IPS-20b (cell line): ENCODE results near the gene GASK1A.

Experiments
- H3K27ac ChIP-seq: one replicate; pipeline ENCODE4 v1.5.1; 2013; ENCODE audit warnings: low read length
- H3K27me3 ChIP-seq: 2 replicates; pipeline ENCODE4 v1.6.1; 2013; ENCODE audit warnings: mild to moderate bottlenecking, low read length, inconsistent platforms; ENCODE audit not compliant: insufficient read depth
- H3K36me3 ChIP-seq: 2 replicates; pipeline ENCODE4 v1.6.1; 2013; ENCODE audit warnings: low read depth, mild to moderate bottlenecking, inconsistent platforms, low read length, moderate library complexity; ENCODE audit not compliant: insufficient read depth
- H3K4me1 ChIP-seq: 2 replicates; pipeline ENCODE4 v1.6.1; 2013; ENCODE audit warnings: mild to moderate bottlenecking, control low read depth, inconsistent platforms, low read length, moderate library complexity; ENCODE audit not compliant: insufficient read depth
- H3K4me3 ChIP-seq: 2 replicates; pipeline ENCODE4 v1.5.1; 2013; ENCODE audit warnings: mild to moderate bottlenecking, low read length, inconsistent platforms
- H3K9ac ChIP-seq: 2 replicates; pipeline ENCODE4 v1.6.1; 2013; ENCODE audit warnings: low read depth, mild to moderate bottlenecking, inconsistent platforms, low read length, moderate library complexity
- H3K9me3 ChIP-seq: 2 replicates; pipeline ENCODE4 v1.6.1; 2013; ENCODE audit warnings: mild to moderate bottlenecking, low read depth, low read length, inconsistent platforms; ENCODE audit not compliant: insufficient read depth

The GASK1A gene

DNA sequence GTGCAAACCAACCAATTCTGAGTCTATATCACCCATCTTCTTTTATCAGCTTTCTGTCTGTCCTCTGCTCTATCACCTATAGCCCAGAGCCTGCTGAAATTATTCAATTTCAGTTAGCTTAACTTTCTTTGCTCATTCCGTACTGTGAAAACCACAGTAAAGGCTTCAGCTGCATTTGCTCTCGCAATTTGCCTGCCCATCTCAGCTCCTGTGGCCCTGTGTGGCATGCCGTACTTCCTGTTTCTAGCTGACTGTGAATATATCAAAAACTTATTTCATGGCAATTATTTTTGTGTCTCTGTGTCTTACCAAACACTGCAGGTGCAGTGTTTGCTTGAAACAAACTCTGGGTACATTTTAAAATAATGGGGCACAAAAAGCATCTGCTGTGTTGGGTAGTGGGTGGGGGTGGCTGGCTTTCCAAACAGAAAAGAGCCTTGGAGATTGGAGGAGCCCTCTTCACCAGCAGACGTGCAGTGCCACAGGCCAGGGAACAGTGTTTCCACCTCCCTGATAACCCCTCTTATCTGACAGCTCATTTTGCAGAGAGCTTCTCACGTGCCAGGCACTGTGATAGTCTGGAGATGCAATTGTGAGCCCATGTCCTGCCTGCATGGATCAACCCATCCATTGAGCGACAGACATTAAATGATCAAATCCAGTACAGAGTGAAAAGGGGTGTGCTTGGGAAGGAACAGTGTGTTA is 45.2 kb downstream of the GASK1A start:
- Histone ChIP-seq H3K36me3 (no peaks in the 10 kb centered on the region), H3K4me3 (no peak overlapping the region), H3K9me3 (no peaks in the 10 kb centered on the region), H3K4me1 (peaks cover 12% of the 10 kb centered on the region), H3K27ac (no peak overlapping the region), H3K9ac (no peak overlapping the region), H3K27me3 (no peaks in the 10 kb centered on the region)

DNA sequence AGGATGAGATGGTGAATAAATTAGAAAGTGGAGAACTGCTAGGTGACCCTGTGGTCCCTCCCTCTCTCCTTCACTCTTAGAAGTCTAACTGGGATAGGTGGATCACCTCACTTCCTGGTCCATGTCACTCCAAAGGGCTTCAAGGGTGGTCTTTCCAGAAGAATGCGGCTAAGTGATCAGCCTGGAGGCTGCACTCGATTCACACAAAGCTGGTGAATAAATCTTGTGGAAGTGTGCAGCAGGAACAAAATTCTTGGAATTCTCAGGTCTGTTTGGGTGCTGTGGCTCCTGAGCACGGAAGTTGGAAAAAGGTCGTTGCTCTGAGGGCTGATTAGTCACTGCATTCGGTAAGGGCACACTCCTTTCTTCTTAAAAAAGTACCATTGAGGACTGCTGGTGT is 46.3 kb downstream of the GASK1A start:
- H3K27me3 ChIP-seq = no peaks in the 10 kb centered on the region
- H3K36me3 ChIP-seq = no peaks in the 10 kb centered on the region
- no peak overlapping the region; the same call in 1 of the 2 replicates for H3K9ac ChIP-seq
- peaks cover 12% of the 10 kb centered on the region for H3K4me1 ChIP-seq
- no peak overlapping the region for H3K4me3 ChIP-seq
- H3K27ac ChIP-seq = no peak overlapping the region
- H3K9me3 ChIP-seq = no peaks in the 10 kb centered on the region

DNA sequence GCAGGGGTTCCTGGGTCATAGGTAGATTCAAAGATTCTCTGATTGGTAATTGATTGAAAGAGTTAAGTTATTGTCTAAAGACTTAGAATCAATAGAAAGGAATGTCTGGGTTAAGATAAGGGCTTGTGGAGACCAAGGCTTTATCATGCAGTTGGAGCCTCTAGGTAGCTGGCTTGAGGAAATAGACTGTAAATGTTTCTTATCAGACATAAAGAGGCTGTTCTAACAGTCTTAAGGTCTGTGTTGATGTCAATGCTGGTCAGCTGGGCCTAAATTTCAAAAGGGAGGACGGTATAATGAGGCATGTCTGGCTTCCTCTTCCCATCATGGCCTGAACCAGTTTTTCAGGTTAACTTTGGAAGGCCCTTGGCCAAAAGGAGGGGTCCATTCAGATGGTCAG is 48.9 kb downstream of the GASK1A start:
- H3K27me3 ChIP-seq = no peaks in the 10 kb centered on the region
- H3K4me3 ChIP-seq = no peak overlapping the region
- H3K27ac ChIP-seq = no peak overlapping the region
- H3K9me3 ChIP-seq = no peaks in the 10 kb centered on the region
- no peaks in the 10 kb centered on the region for H3K36me3 ChIP-seq
- H3K9ac ChIP-seq = no peak overlapping the region
- H3K4me1 ChIP-seq = peaks cover 12% of the 10 kb centered on the region

DNA sequence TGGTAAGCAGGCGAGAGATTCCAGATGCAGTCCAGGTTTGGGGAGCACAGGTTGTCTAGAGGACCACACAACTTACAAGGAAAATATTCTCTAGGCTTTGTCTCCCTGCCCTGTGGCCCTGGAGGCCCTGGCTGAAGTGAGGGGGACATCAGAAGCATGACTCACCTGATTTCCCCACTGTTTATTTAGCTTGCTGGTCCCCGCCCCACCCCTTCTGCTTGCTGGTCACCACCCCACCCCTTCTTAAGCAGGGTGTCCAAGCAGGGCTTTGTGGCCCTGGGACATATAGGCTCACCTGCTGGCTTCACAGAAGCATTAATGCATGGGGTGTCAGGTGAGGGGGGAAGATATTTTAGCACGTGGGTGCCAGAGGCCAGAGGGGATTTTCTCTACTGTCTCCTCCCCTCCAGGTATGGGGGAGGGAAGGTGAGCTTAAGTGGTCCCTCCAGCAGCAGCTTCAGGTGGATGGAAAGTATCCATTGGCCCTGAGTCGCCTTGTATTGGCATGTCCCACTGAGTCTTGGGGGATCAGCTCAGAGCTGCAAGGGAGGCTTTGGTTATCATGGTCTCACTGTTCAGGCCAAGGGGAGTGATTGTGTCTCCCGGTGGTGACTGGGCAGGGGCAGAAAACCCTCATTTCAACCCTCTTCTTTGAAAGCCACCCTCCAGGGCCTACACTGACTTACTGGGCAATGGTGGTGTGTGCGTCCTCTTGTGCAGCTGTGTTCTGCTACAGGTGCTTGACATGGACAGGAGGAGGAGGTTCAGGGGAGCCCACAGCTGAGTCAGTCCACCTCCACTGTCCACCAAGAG is 49.8 kb downstream of the GASK1A start:
- Histone ChIP-seq H3K27me3 (no peaks in the 10 kb centered on the region), H3K27ac (no peak overlapping the region), H3K4me3 (no peak overlapping the region), H3K9me3 (no peaks in the 10 kb centered on the region), H3K36me3 (no peaks in the 10 kb centered on the region), H3K4me1 (peaks cover 9% of the 10 kb centered on the region), H3K9ac (no peak overlapping the region)

DNA sequence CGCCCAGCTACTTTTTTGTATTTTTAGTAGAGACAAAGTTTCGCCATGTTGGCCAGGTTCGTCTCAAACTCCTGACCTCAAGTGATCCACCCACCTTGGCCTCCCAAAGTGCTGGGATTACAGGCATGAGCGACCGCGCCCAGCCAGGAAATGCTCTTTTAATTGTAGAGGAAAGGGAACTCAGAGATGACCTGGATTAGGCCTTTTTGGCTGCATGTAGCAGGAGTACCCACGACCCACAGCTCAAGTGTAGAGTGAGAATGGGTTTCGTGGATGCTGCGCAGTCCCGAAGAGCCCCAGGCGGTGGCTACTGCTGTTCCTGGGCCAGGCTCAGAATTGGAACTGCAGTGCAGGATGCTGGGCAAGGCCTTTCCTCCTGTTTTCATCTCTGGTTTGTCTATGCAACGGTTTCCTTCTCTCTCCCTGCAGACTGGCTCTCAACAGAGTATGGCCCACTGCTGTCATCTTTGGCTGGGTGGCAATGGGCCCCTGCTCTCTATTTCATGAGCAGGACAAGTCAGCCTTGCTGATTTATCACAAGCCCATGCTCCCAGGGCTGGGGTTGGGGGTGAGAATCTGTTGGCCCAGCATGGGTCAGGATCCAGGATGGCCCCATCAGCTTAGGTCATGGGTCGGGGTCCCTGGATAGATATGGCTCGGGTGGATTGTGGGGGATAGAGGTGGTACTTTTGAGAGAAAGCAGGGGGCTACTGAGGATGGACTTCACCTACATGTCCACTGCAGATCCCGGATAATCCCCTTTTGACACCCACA is 51.2 kb downstream of the GASK1A start:
- Histone ChIP-seq H3K36me3 (no peaks in the 10 kb centered on the region), H3K4me1 (peaks cover 5% of the 10 kb centered on the region), H3K4me3 (no peak overlapping the region), H3K27ac (no peak overlapping the region), H3K27me3 (no peaks in the 10 kb centered on the region), H3K9me3 (no peaks in the 10 kb centered on the region), H3K9ac (no peak overlapping the region)

DNA sequence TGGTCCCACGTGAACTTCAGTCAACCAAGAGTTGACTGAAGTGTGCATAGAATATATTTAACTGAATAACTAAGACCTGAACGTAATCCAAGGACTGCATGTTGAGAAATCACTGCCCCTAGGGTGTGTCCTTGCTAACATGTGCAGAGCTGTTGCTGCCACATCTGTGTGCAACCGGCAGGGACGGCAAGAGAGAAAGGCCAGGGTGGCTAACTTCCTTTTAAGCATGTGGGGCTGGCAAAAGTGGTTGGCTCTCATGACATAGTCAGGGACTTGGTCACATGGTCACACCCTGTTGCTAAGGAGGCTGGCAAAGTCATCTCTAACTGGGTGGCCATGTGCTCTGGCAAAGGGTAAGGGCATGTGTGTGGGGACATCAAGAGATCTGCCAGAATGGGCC is 52.4 kb downstream of the GASK1A start:
- Histone ChIP-seq H3K4me1 (no peaks in the 10 kb centered on the region), H3K27me3 (no peaks in the 10 kb centered on the region), H3K9me3 (no peaks in the 10 kb centered on the region), H3K27ac (no peak overlapping the region), H3K36me3 (no peaks in the 10 kb centered on the region), H3K4me3 (no peak overlapping the region), H3K9ac (no peak overlapping the region)

DNA sequence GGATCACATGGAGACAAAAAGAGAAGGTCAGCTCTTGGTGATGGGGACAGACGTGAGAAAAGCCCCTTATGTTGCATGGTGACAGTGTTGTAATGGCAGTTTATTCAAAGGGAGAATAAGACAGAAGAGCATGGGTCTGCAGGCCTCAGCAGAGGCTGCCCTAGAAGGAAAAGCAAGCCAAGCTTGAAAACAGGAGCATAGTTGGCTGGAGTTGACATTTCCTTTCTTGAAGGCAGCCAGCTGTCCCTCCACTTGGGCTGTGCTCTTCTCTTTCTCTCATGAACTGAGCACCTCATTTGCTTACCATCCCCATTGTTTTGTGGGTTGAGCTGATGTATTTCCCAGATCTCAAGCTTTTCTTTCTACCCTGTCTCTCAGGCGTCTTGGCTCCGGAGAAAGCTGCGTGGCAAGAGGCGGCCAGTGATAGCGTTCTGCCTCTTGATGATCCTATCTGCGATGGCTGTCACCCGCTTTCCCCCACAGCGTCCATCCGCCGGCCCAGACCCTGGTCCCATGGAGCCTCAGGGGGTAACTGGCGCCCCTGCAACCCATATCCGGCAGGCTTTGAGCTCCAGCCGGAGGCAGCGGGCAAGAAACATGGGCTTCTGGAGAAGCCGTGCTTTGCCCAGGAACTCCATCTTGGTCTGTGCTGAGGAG is 52.9 kb downstream of the GASK1A start:
- Histone ChIP-seq H3K36me3 (no peaks in the 10 kb centered on the region), H3K9me3 (no peaks in the 10 kb centered on the region), H3K9ac (no peak overlapping the region), H3K4me1 (no peaks in the 10 kb centered on the region), H3K27me3 (no peaks in the 10 kb centered on the region), H3K27ac (no peak overlapping the region), H3K4me3 (no peak overlapping the region)

DNA sequence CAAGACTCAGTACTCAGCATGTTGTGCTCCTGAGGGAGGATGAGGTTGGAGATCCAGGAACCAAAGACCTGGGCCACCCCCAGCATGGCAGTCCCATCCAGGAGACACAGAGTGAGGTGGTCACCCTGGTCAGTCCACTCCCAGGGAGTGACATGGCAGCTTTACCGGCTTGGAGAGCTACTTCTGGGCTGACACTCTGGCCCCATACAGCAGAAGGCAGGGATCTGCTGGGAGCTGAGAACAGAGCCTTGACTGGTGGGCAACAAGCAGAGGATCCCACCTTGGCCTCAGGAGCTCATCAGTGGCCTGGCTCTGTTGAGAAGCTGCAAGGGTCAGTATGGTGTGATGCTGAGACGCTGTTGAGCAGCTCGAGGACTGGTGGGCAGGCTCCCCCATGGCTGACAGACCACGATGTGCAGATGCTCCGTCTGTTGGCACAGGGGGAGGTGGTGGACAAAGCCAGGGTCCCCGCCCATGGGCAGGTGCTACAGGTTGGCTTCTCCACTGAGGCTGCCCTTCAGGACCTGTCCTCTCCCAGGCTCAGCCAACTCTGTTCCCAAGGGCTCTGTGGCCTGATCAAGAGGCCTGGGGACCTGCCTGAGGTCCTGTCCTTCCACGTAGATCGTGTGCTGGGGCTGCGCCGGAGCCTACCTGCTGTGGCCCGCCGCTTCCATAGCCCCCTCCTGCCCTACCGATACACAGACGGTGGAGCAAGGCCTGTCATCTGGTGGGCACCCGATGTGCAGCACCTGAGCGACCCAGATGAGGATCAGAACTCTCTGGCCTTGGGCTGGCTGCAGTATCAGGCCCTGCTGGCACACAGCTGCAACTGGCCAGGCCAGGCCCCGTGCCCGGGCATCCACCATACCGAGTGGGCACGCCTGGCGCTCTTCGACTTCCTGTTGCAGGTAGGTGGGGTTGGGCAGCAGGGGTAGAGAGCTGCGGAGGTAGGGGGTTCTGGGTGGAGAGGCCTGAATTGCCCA is 53.8 kb downstream of the GASK1A start:
- no peak overlapping the region for H3K27ac ChIP-seq

DNA sequence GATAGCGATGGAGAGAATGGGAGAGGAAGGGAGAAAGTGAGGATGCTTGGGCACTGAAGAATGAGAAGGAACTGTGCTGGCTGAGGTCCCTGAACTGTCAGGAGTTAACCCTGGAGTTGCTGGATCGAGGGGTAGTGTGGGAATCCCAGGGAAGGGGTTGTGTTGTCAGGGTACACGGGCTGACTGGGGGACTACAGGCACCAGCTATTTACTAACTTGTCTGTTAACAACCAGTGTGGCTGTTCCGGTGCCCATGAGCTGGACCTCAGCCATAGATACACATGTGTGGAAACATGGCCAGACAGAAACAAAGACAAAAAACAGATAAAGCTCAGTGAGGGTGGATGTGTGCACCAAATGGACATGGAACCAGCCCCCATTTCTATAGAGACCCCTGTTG is 55.1 kb downstream of the GASK1A start:
- Histone ChIP-seq H3K36me3 (no peaks in the 10 kb centered on the region), H3K9ac (no peak overlapping the region), H3K4me3 (no peak overlapping the region), H3K4me1 (no peaks in the 10 kb centered on the region), H3K27ac (no peak overlapping the region), H3K9me3 (no peaks in the 10 kb centered on the region), H3K27me3 (no peaks in the 10 kb centered on the region)

More for the DNA sequence above, 53.8 kb downstream of the GASK1A start:
- H3K27me3 ChIP-seq = no peaks in the 10 kb centered on the region
- no peaks in the 10 kb centered on the region for H3K36me3 ChIP-seq
- no peaks in the 10 kb centered on the region for H3K9me3 ChIP-seq
- H3K9ac ChIP-seq = no peak overlapping the region
- no peaks in the 10 kb centered on the region for H3K4me1 ChIP-seq
- no peak overlapping the region for H3K4me3 ChIP-seq

DNA sequence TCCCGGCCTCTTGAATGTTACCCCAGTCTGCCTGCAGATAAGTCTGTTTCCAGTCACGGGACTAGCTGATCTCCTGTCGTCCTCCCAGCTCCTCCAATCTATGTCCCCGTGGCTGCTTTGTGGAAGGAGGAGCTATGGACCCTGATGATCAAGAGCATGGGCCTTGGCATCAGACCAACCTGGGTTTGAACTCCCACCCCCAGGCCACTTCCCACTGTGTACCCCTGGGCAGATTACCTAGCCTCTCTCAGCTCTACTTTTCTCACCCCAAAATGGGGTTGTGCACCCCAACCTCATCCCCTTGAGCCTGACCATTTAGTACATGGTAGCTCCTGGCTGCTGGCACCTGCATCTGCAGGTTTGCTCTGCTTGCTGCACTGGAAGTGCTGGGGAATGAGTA is 55.8 kb downstream of the GASK1A start:
- no peaks in the 10 kb centered on the region for H3K27me3 ChIP-seq
- H3K27ac ChIP-seq = no peak overlapping the region
- H3K36me3 ChIP-seq = no peaks in the 10 kb centered on the region
- no peak overlapping the region for H3K9ac ChIP-seq
- H3K4me1 ChIP-seq = no peaks in the 10 kb centered on the region
- no peaks in the 10 kb centered on the region for H3K9me3 ChIP-seq
- no peak overlapping the region for H3K4me3 ChIP-seq
